Keratinocyte (primary cell): Measurements from ENCODE around the gene HIC2. TPM values are rescaled to one million over a fixed set of nuclear protein-coding genes. Genes with fewer than 3 reads are reported as not detected.
"Not testable (repeated sequence)": the region's sequence is repeated elsewhere in the genome, so short reads cannot be mapped to it uniquely, and the experiment has no call there.

Experiments
- DNase-seq: peaks from one replicate; pipeline ENCODE4 v3.0.0-alpha.2; 2011; ENCODE audit warnings: low read depth, missing footprints, low spot score
- FAIRE-seq: peaks from 2 replicates; lab custom pipeline; 2011; peaks lifted over from hg19 to GRCh38; lab: Jason Lieb, UNC
- H2AFZ ChIP-seq: 2 replicates; pipeline ENCODE4 v1.6.0; 2012; ENCODE audit warnings: low read length, control low read depth, inconsistent platforms; ENCODE audit not compliant: control insufficient read depth
- H3K27ac ChIP-seq: 2 replicates; pipeline ENCODE4 v1.5.1; 2011; ENCODE audit warnings: low read length; ENCODE audit not compliant: control insufficient read depth, insufficient read depth
- H3K27me3 ChIP-seq: 3 replicates; pipeline ENCODE4 v1.6.0; 2011; ENCODE audit warnings: low read length; ENCODE audit not compliant: control insufficient read depth, insufficient read depth; ENCODE audit errors: extremely low read depth
- H3K36me3 ChIP-seq, 2 experiments: 2 replicates in 1 of 2; 3 replicates in 1 of 2; pipeline ENCODE4 v1.5.1; 2011; ENCODE audit warnings: low read length in 2 of 2, mild to moderate bottlenecking in 1 of 2; ENCODE audit not compliant: control insufficient read depth in 2 of 2, insufficient read depth in 2 of 2; ENCODE audit errors: extremely low read depth in 1 of 2
- H3K4me1 ChIP-seq: 3 replicates; pipeline ENCODE4 v1.5.1; 2011; ENCODE audit warnings: low read length; ENCODE audit not compliant: control insufficient read depth, insufficient read depth; ENCODE audit errors: extremely low read depth
- H3K4me2 ChIP-seq: 3 replicates; pipeline ENCODE4 v1.6.0; 2011; ENCODE audit warnings: low read depth, low read length; ENCODE audit not compliant: control insufficient read depth, insufficient read depth; ENCODE audit errors: extremely low read depth
- H3K4me3 ChIP-seq, 3 experiments: fragments of 200-600 bp in 1 of 3; sonication (generic) in 1 of 3; 2 replicates in 2 of 3; 3 replicates in 1 of 3; pipeline ENCODE4 v1.5.1; 2011 to 2016; ENCODE audit warnings: low read length in 3 of 3, mild to moderate bottlenecking in 3 of 3, control low read depth in 2 of 3, inconsistent platforms in 1 of 3, low read depth in 1 of 3, mixed read lengths in 1 of 3, mixed run types in 1 of 3, moderate library complexity in 1 of 3; ENCODE audit not compliant: control insufficient read depth in 2 of 3, insufficient read depth in 2 of 3; ENCODE audit errors: extremely low read depth in 1 of 3
- H3K79me2 ChIP-seq: 2 replicates; pipeline ENCODE4 v1.6.0; 2012; ENCODE audit warnings: low read length; ENCODE audit not compliant: control insufficient read depth, insufficient read depth
- H3K9ac ChIP-seq: 3 replicates; pipeline ENCODE4 v1.6.0; 2011; ENCODE audit warnings: low read length; ENCODE audit not compliant: control insufficient read depth, insufficient read depth; ENCODE audit errors: extremely low read depth
- H3K9me1 ChIP-seq: 3 replicates; pipeline ENCODE4 v1.6.0; 2011; ENCODE audit warnings: low read length; ENCODE audit not compliant: control insufficient read depth, insufficient read depth; ENCODE audit errors: extremely low read depth
- H3K9me3 ChIP-seq: 2 replicates; pipeline ENCODE4 v1.5.1; 2012; ENCODE audit warnings: low read depth, low read length; ENCODE audit not compliant: control insufficient read depth
- H4K20me1 ChIP-seq: 3 replicates; pipeline ENCODE4 v1.6.0; 2011; ENCODE audit warnings: low read length; ENCODE audit not compliant: control insufficient read depth, insufficient read depth; ENCODE audit errors: extremely low read depth
- dilution Hi-C: fragments of 300-500 bp; cut with MboI; formaldehyde crosslinking; loops from one replicate; pipeline ENCODE4 v1.7.0; 2020; ENCODE audit warnings: low sequenced_read_pairs; ENCODE audit not compliant: extremely low pct_ligation_motif_present
- polyA plus RNA-seq, 5 experiments: library from polyadenylated mRNA; depleted of rRNA in 3 of 5; stranded (reverse) in 3 of 5; stranded (forward) in 1 of 5; unstranded in 1 of 5; fragments of >200 nt; gene quantifications; 1 replicate in 1 of 5; 2 replicates in 3 of 5; 3 replicates in 1 of 5; pipeline versions ENCODE4 v1.2.1 to v1.2.3, GENCODE V29; 2011 to 2012; ENCODE audit warnings: missing spikeins in 2 of 5, low read depth in 1 of 5, low replicate concordance in 1 of 5

The HIC2 gene
- polyA plus RNA-seq, 1 donor (not counting 4 experiments of a cell fraction or from before 2014, with no cell fraction given) = 1.2 TPM

- dilution Hi-C loops = not testable (repeated sequence)
Measured at GRCh38 chr22:21384468-21385357, 32.5 kb upstream of the HIC2 start.

GRCh38 chr22:21389480-21389879, 27.7 kb upstream of the HIC2 start:
- H3K4me3 ChIP-seq, dilution Hi-C loops, H3K4me1 ChIP-seq, FAIRE-seq, H4K20me1 ChIP-seq, H3K9ac ChIP-seq, H3K4me2 ChIP-seq, H3K9me3 ChIP-seq, H3K9me1 ChIP-seq, DNase-seq, H3K27ac ChIP-seq, H3K36me3 ChIP-seq, H2AFZ ChIP-seq, H3K79me2 ChIP-seq, H3K27me3 ChIP-seq: not testable (repeated sequence)

More at GRCh38 chr22:21384468-21385357, 32.5 kb upstream of the HIC2 start:
- not testable (repeated sequence) for H3K79me2 ChIP-seq, H3K36me3 ChIP-seq, H3K9me1 ChIP-seq, H4K20me1 ChIP-seq, H3K4me1 ChIP-seq, FAIRE-seq, H2AFZ ChIP-seq, H3K9ac ChIP-seq, H3K4me2 ChIP-seq, H3K4me3 ChIP-seq, H3K27me3 ChIP-seq, H3K9me3 ChIP-seq, DNase-seq, H3K27ac ChIP-seq

- FAIRE-seq, dilution Hi-C loops, H3K4me1 ChIP-seq: not testable (repeated sequence)
Measured at GRCh38 chr22:21390013-21390412, 27.2 kb upstream of the HIC2 start.

GRCh38 chr22:21394613-21395012, 22.6 kb upstream of the HIC2 start:
- DNase-seq, H3K4me2 ChIP-seq, H3K36me3 ChIP-seq, H3K4me3 ChIP-seq, dilution Hi-C loops, FAIRE-seq, H3K79me2 ChIP-seq, H3K27ac ChIP-seq, H3K4me1 ChIP-seq, H4K20me1 ChIP-seq, H3K27me3 ChIP-seq, H3K9me3 ChIP-seq, H3K9ac ChIP-seq, H2AFZ ChIP-seq, H3K9me1 ChIP-seq: not testable (repeated sequence)

More at GRCh38 chr22:21390013-21390412, 27.2 kb upstream of the HIC2 start:
- H3K4me2 ChIP-seq, H3K9me1 ChIP-seq, H3K36me3 ChIP-seq, H3K4me3 ChIP-seq, DNase-seq, H3K27me3 ChIP-seq, H4K20me1 ChIP-seq, H3K79me2 ChIP-seq, H2AFZ ChIP-seq, H3K9ac ChIP-seq, H3K9me3 ChIP-seq, H3K27ac ChIP-seq: not testable (repeated sequence)
